Duodenal mucosa (tissue), 2 donors: Measurements from ENCODE around the gene CHMP6.

ENCODE experiments used
- H3K27ac ChIP-seq: one replicate; pipeline ENCODE4 v1.7.0; 2013; ENCODE audit warnings: low read depth, low read length
- H3K27me3 ChIP-seq, 2 donors: one replicate each; pipeline ENCODE4 v1.7.0; 2013; ENCODE audit warnings: low read length in 2 of 2, control low read depth in 1 of 2; ENCODE audit not compliant: insufficient read depth in 2 of 2, control insufficient read depth in 1 of 2
- H3K36me3 ChIP-seq, 2 donors: one replicate each; pipeline ENCODE4 v1.7.0; 2013; ENCODE audit warnings: low read length in 2 of 2, control low read depth in 1 of 2; ENCODE audit not compliant: insufficient read depth in 2 of 2, control insufficient read depth in 1 of 2
- H3K4me1 ChIP-seq, 2 donors: one replicate each; pipeline ENCODE4 v1.7.0; 2013; ENCODE audit warnings: low read length in 2 of 2, control low read depth in 1 of 2; ENCODE audit not compliant: insufficient read depth in 2 of 2, control insufficient read depth in 1 of 2
- H3K4me3 ChIP-seq, 2 donors: one replicate each; pipeline ENCODE4 v1.7.0; 2013; ENCODE audit warnings: low read length in 2 of 2, low read depth in 1 of 2
- H3K9ac ChIP-seq, 2 donors: one replicate each; pipeline ENCODE4 v1.7.0; 2013; ENCODE audit warnings: low read length in 2 of 2, low read depth in 1 of 2
- H3K9me3 ChIP-seq, 2 donors: one replicate each; pipeline ENCODE4 v1.7.0; 2013; ENCODE audit warnings: low read length in 2 of 2, control low read depth in 1 of 2; ENCODE audit not compliant: control insufficient read depth in 1 of 2

Gene CHMP6

GRCh38 chr17:81045590-81046095 is 54.0 kb downstream of the CHMP6 start:
- no peak overlapping the region for H3K4me3 ChIP-seq

GRCh38 chr17:81046132-81046769 is 54.6 kb downstream of the CHMP6 start:
- no peaks in the 10 kb centered on the region for H3K27me3 ChIP-seq
- peaks cover 27 to 39% of the 10 kb centered on the region in 2 donors for H3K4me1 ChIP-seq
- no peaks in the 10 kb centered on the region for H3K36me3 ChIP-seq
- no peaks in the 10 kb centered on the region for H3K9me3 ChIP-seq
- no peak overlapping the region for H3K27ac ChIP-seq
- no peak overlapping the region for H3K9ac ChIP-seq
- H3K4me3 ChIP-seq = no peak overlapping the region

More at GRCh38 chr17:81045590-81046095, 54.0 kb downstream of the CHMP6 start:
- H3K9me3 ChIP-seq = no peaks in the 10 kb centered on the region
- peaks cover 26 to 35% of the 10 kb centered on the region in 2 donors for H3K4me1 ChIP-seq
- H3K27ac ChIP-seq = no peak overlapping the region
- no peaks in the 10 kb centered on the region for H3K27me3 ChIP-seq
- no peak overlapping the region for H3K9ac ChIP-seq
- H3K36me3 ChIP-seq = no peaks in the 10 kb centered on the region

DNA sequence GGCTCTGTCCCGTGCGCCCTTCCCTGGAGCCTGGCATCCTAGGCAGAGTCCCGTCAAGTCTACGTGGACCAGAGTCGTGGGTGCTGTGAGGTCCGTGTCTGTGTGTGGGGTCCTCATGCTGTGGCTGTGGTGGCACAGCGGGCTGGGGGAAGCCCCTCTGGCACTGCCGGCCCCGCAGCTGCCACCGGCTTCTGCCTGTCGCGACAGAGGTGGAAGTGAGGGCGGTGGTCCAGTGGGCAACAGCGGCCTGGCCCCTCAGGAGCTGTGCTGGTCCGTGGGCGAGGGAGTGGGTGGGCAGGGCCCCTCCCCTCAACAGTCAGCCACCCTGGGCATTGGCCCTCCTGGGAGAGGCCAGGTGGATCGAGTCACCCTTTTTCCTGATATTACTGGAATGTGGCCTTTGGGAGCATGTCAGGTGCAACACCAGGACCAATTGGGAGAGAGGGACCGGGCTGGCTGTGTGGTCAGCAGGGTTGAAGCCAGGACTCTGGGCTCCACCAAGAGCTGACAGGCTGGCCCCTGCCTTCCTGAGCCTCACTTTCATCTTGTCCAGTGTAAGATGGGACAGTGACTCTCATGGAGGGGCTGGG is 55.2 kb downstream of the CHMP6 start:
- peaks cover 27 to 39% of the 10 kb centered on the region in 2 donors for H3K4me1 ChIP-seq
- H3K36me3 ChIP-seq = no peaks in the 10 kb centered on the region
- H3K4me3 ChIP-seq = no peak overlapping the region
- no peak overlapping the region for H3K9ac ChIP-seq
- H3K9me3 ChIP-seq = no peaks in the 10 kb centered on the region
- H3K27me3 ChIP-seq = no peaks in the 10 kb centered on the region
- H3K27ac ChIP-seq = no peak overlapping the region

- Histone ChIP-seq H3K27ac (no peak overlapping the region), H3K4me3 (no peak overlapping the region)
Measured at GRCh38 chr17:81048827-81049371, 57.3 kb downstream of the CHMP6 start.

GRCh38 chr17:81049372-81049911 is 57.8 kb downstream of the CHMP6 start:
- H3K9ac ChIP-seq = no peak overlapping the region
- no peak overlapping the region for H3K27ac ChIP-seq
- no peaks in the 10 kb centered on the region for H3K27me3 ChIP-seq
- no peaks in the 10 kb centered on the region for H3K36me3 ChIP-seq
- peak overlapping the region in 1 of 2 donors; percentile 28 for H3K4me3 ChIP-seq
- H3K4me1 ChIP-seq = peaks cover 24 to 34% of the 10 kb centered on the region in 2 donors
- no peaks in the 10 kb centered on the region for H3K9me3 ChIP-seq

More at GRCh38 chr17:81048827-81049371, 57.3 kb downstream of the CHMP6 start:
- H3K9ac ChIP-seq = no peak overlapping the region
- H3K9me3 ChIP-seq = no peaks in the 10 kb centered on the region
- no peaks in the 10 kb centered on the region for H3K27me3 ChIP-seq
- H3K4me1 ChIP-seq = peaks cover 27 to 39% of the 10 kb centered on the region in 2 donors
- no peaks in the 10 kb centered on the region for H3K36me3 ChIP-seq
